ENCODE data around the gene ACHE. TPM values are rescaled to one million over a fixed set of nuclear protein-coding genes. Genes with fewer than 3 reads are reported as not detected.

ACHE gene
- total and polyA plus RNA-seq, 2 experiments from 2014 or later: not detected

DNA sequence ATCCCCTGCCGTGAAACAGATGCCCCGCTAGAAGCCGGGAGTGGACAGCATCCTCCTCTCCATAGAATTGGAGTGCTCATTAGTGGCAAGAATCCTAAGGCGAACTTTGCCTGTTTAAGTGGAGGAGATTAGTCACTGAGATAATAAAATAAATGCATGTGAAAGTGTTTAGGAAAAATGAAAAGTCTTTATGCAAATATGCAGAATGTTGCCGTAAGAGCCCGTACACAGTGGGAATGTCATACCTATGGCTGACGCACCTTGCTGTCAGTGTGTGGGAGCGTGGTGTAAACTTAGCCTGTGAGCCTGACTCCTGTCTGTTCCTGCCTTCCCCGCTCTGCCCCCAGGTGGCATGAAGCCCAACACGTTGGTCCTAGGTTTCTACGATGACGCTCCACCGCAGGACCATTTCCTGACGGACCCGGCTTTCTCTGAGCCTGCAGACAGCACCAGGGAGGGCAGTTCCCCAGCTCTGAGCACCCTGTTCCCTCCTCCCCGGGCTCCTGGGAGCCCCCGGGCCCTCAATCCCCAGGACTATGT is 30.2 kb downstream of the ACHE start:
- Histone ChIP-seq H4K20me1 (ENCODE audit: insufficient read depth) (no peaks in the 10 kb centered on the region), H3K27ac (peak overlapping the region; percentile 79), H3K79me2 (ENCODE audit: insufficient read depth) (peaks cover 32% of the 10 kb centered on the region), H3K4me2 (ENCODE audit: unreplicated experiment) (no peak overlapping the region), H3K36me3 (ENCODE audit: low read depth) (no peaks in the 10 kb centered on the region; the same call in 1 of the 2 replicates), H3F3A (ENCODE audit: insufficient read depth) (peaks cover 16% of the 10 kb centered on the region), H3K9me3 (ENCODE audit: low read depth) (no peaks in the 10 kb centered on the region), H3K4me3 (no peak overlapping the region), H3K9ac (no peak overlapping the region), H3K27me3 (replicated peaks; ENCODE audit: insufficient read depth) (no peaks in the 10 kb centered on the region), H3K9me2 (ENCODE audit: insufficient read depth) (no peaks in the 10 kb centered on the region), H2AFZ (peak overlapping the region; percentile 83), H3K4me1 (ENCODE audit: insufficient read depth) (peaks cover 7% of the 10 kb centered on the region)
- peak; percentile 39 for DNase-seq
- 93% methylated on average over 17 of the region's 17 CpGs for WGBS, 2 experiments (ENCODE audit: low coverage in 1 of 2, low lambda C conversion rate in 2 of 2, missing lambda C conversion rate in 2 of 2)
- TF ChIP-seq EZH2phosphoT487 (IDR thresholded peaks at IDR 0.05; ENCODE audit: insufficient read depth, low read depth) (no peak), EZH2 (IDR thresholded peaks at IDR 0.05; ENCODE audit: insufficient read depth, poor library complexity, severe bottlenecking) (no peak)
- in situ Hi-C loops (cut with MboI): loop anchor here (25.0 kb wide), 1 partner anchor 403 kb away; the partner anchor contains the start of gene SPACDR

DNA sequence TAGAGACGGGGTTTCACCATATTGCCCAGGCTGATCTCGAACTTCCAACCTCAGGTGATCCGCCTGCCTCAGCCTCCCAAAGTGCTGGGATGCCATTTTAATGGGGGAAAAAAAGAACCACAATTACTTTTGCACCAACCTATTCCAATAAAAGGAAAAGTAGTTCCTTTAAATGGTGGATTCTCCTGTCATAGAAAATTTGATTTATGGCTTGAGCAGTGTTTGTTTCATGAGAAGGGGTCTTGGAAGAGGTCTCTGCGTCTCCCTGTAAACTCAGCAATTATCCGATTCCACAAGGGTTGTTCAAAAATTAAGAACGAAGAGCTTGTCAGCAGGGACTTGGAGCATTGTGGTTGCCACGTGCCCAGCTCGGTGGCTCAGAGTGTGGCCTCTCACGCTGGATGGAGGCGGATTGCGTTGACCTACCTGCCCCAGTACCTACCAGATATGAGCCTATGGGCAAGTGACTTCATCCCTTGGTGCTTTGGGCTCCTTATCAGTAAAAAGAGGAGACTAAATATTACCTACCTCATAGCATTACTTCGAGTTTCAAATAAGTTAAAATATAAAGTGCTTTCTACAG is 31.3 kb downstream of the ACHE start:
- no peak for DNase-seq
- Histone ChIP-seq H3K4me3 (no peak overlapping the region), H3K9ac (no peak overlapping the region), H3K79me2 (ENCODE audit: insufficient read depth) (peaks cover 22% of the 10 kb centered on the region), H3F3A (ENCODE audit: insufficient read depth) (peaks cover 16% of the 10 kb centered on the region), H3K27ac (no peak overlapping the region), H3K27me3 (replicated peaks; ENCODE audit: insufficient read depth) (no peaks in the 10 kb centered on the region), H4K20me1 (ENCODE audit: insufficient read depth) (no peaks in the 10 kb centered on the region), H3K36me3 (ENCODE audit: low read depth) (no peaks in the 10 kb centered on the region; the same call in 1 of the 2 replicates), H3K9me2 (ENCODE audit: insufficient read depth) (no peaks in the 10 kb centered on the region), H3K4me2 (ENCODE audit: unreplicated experiment) (no peak overlapping the region), H3K9me3 (ENCODE audit: low read depth) (no peaks in the 10 kb centered on the region), H3K4me1 (ENCODE audit: insufficient read depth) (peaks cover 7% of the 10 kb centered on the region), H2AFZ (no peak overlapping the region)
- WGBS, 2 experiments (ENCODE audit: low coverage in 1 of 2, low lambda C conversion rate in 2 of 2, missing lambda C conversion rate in 2 of 2): 86% methylated on average over 12 of the region's 12 CpGs
- TF ChIP-seq EZH2 (IDR thresholded peaks at IDR 0.05; ENCODE audit: insufficient read depth, poor library complexity, severe bottlenecking) (no peak), EZH2phosphoT487 (IDR thresholded peaks at IDR 0.05; ENCODE audit: insufficient read depth, low read depth) (no peak)
- in situ Hi-C loops (cut with MboI): loop anchor here (25.0 kb wide), 1 partner anchor 402 kb away; the partner anchor contains the start of gene SPACDR

DNA sequence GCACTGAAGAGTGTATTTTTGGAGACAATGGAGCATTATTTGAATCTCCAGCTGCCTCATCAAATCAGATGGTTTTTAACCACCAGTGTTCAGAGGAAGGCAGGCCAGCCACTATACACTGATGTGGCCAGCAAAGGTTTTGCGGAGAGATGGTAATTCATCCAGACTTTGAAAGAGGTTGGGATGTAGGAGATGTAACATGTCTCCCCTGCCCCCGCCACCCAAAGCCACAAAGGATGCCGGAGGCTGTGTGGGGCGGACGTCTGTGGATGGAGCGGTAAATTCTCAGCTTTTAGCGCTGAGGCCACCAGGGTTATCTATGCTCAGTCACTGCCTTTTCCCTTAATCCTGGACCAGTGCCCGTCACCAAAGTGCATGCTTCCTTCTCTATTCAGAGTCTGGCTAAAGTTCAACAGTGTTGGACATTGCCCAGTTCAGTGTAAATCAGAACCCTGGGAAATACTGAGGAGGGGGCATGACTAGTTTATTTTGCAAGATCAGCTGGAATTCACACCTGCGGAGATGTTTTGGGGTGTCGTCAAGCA is 32.2 kb downstream of the ACHE start:
- 95 to 96% methylated on average over 10 of the region's 10 CpGs for WGBS, 2 experiments (ENCODE audit: low coverage in 1 of 2, low lambda C conversion rate in 2 of 2, missing lambda C conversion rate in 2 of 2)
- H3K79me2 ChIP-seq (ENCODE audit: insufficient read depth): peaks cover 14% of the 10 kb centered on the region
- no peak overlapping the region for H3K4me3 ChIP-seq
- H3K9ac ChIP-seq: no peak overlapping the region
- H3K9me3 ChIP-seq (ENCODE audit: low read depth): no peaks in the 10 kb centered on the region
- no peak overlapping the region for H3K4me2 ChIP-seq (ENCODE audit: unreplicated experiment)
- no peak overlapping the region for H2AFZ ChIP-seq
- in situ Hi-C loops (cut with MboI): loop anchor here (25.0 kb wide), 1 partner anchor 401 kb away; the partner anchor contains the start of gene SPACDR
- no peaks in the 10 kb centered on the region for H3K9me2 ChIP-seq (ENCODE audit: insufficient read depth)
- H3K4me1 ChIP-seq (ENCODE audit: insufficient read depth): peaks cover 7% of the 10 kb centered on the region
- H3K27ac ChIP-seq: no peak overlapping the region
- H3K27me3 ChIP-seq (replicated peaks; ENCODE audit: insufficient read depth): no peaks in the 10 kb centered on the region
- TF ChIP-seq EZH2phosphoT487 (IDR thresholded peaks at IDR 0.05; ENCODE audit: insufficient read depth, low read depth): no peak
- TF ChIP-seq EZH2 (IDR thresholded peaks at IDR 0.05; ENCODE audit: insufficient read depth, poor library complexity, severe bottlenecking): no peak
- no peak for DNase-seq
- no peaks in the 10 kb centered on the region for H4K20me1 ChIP-seq (ENCODE audit: insufficient read depth)
- no peaks in the 10 kb centered on the region; the same call in 1 of the 2 replicates for H3K36me3 ChIP-seq (ENCODE audit: low read depth)
- H3F3A ChIP-seq (ENCODE audit: insufficient read depth): peaks cover 16% of the 10 kb centered on the region

DNA sequence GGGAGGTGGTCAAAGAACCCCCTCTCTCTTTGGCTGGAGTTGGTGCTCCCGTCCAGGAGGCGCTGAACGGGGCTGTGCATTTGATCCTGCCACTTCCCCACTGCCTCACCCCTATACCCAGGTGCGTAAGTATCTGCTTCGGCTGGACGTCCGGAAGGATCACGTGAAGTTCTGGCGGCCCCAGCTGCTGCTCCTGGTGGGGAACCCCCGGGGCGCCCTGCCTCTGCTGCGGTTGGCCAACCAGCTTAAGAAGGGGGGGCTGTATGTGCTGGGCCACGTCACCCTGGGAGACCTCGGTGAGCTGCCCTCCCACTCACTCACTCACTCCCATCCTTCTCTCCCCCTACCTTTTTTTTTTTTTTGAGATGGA is 34.1 kb downstream of the ACHE start:
- Histone ChIP-seq H3F3A (ENCODE audit: insufficient read depth) (peaks cover 14% of the 10 kb centered on the region), H2AFZ (no peak overlapping the region), H3K36me3 (ENCODE audit: low read depth) (no peaks in the 10 kb centered on the region; the same call in 1 of the 2 replicates), H3K79me2 (ENCODE audit: insufficient read depth) (no peaks in the 10 kb centered on the region), H3K4me2 (ENCODE audit: unreplicated experiment) (no peak overlapping the region), H3K4me1 (ENCODE audit: insufficient read depth) (peaks cover 4% of the 10 kb centered on the region), H4K20me1 (ENCODE audit: insufficient read depth) (no peaks in the 10 kb centered on the region), H3K9ac (no peak overlapping the region), H3K9me2 (ENCODE audit: insufficient read depth) (no peaks in the 10 kb centered on the region), H3K27ac (no peak overlapping the region), H3K9me3 (ENCODE audit: low read depth) (no peaks in the 10 kb centered on the region), H3K27me3 (replicated peaks; ENCODE audit: insufficient read depth) (no peaks in the 10 kb centered on the region), H3K4me3 (no peak overlapping the region)
- WGBS, 2 experiments (ENCODE audit: low coverage in 1 of 2, low lambda C conversion rate in 2 of 2, missing lambda C conversion rate in 2 of 2): 95% methylated on average over 14 of the region's 14 CpGs
- DNase-seq: no peak
- TF ChIP-seq EZH2 (IDR thresholded peaks at IDR 0.05; ENCODE audit: insufficient read depth, poor library complexity, severe bottlenecking) (no peak), EZH2phosphoT487 (IDR thresholded peaks at IDR 0.05; ENCODE audit: insufficient read depth, low read depth) (no peak)
- in situ Hi-C loops (cut with MboI): loop anchor here (25.0 kb wide), 1 partner anchor 399 kb away; the partner anchor contains the start of gene SPACDR
